OCI-LY7 (cell line): ENCODE measurements around the gene PLXNB2. TPM values are rescaled to one million over a fixed set of nuclear protein-coding genes. Genes with fewer than 3 reads are reported as not detected.

Experiments
- BruUV-seq: library from RNA; stranded (reverse); fragments of 400-500 nt; replicated peaks from 2 replicates; lab custom pipeline; 2021; lab: Mats Ljungman, UMichigan
- CTCF ChIA-PET: fragments of 300-600 bp; sonication (Branson Sonifier 250); formaldehyde crosslinking; loops from one replicate; lab custom pipeline; 2022; ENCODE audit warnings: antibody characterized with exemption; ENCODE audit not compliant: unreplicated experiment; lab: Charles Lee
- POLR2A ChIA-PET: fragments of 300-600 bp; sonication (Branson Sonifier 250); formaldehyde crosslinking; loops from one replicate; lab custom pipeline; 2022; ENCODE audit warnings: antibody characterized with exemption; lab: Charles Lee
- DNase-seq: peaks from one replicate; pipeline ENCODE4 v3.0.0-alpha.2; 2015; ENCODE audit warnings: low spot score
- H2AFZ ChIP-seq: fragments of 200-600 bp; sonication (generic), shearing (Covaris generic); 2 replicates; pipeline ENCODE4 v1.6.1; 2014; ENCODE audit warnings: mild to moderate bottlenecking, antibody characterized with exemption, low read length, moderate library complexity
- H3K27ac ChIP-seq: fragments of 200-600 bp; sonication (generic); 2 replicates; pipeline ENCODE4 v1.5.1; 2014; ENCODE audit warnings: mixed run types, low read depth, mild to moderate bottlenecking, moderate library complexity, low read length, inconsistent platforms; ENCODE audit not compliant: poor library complexity, severe bottlenecking
- H3K36me3 ChIP-seq: fragments of 200-600 bp; sonication (generic); 2 replicates; pipeline ENCODE4 v1.6.1; 2014; ENCODE audit warnings: mild to moderate bottlenecking, antibody characterized with exemption, low read length, moderate library complexity, mixed read lengths; ENCODE audit not compliant: insufficient read depth
- H3K4me1 ChIP-seq: fragments of 200-600 bp; sonication (generic); 2 replicates; pipeline ENCODE4 v1.5.1; 2014; ENCODE audit warnings: mild to moderate bottlenecking, low read length; ENCODE audit not compliant: insufficient read depth, poor library complexity, severe bottlenecking
- H3K4me2 ChIP-seq: fragments of 200-600 bp; sonication (generic); 2 replicates; pipeline ENCODE4 v1.6.1; 2014; ENCODE audit warnings: mild to moderate bottlenecking, low read length
- H3K4me3 ChIP-seq: fragments of 200-600 bp; sonication (generic); 2 replicates; pipeline ENCODE4 v1.5.1; 2014; ENCODE audit warnings: mild to moderate bottlenecking, low read depth, low read length; ENCODE audit not compliant: poor library complexity, severe bottlenecking
- H3K79me2 ChIP-seq: fragments of 200-600 bp; sonication (generic); 2 replicates; pipeline ENCODE4 v1.6.1; 2016; ENCODE audit warnings: low read depth, mild to moderate bottlenecking, low read length, moderate library complexity, mixed read lengths; ENCODE audit not compliant: insufficient read depth
- H3K9me2 ChIP-seq: fragments of 200-600 bp; sonication (generic); 2 replicates; pipeline ENCODE4 v1.6.1; 2016; ENCODE audit warnings: mild to moderate bottlenecking, low read length, mixed read lengths; ENCODE audit not compliant: insufficient read depth
- H3K9me3 ChIP-seq: fragments of 200-600 bp; sonication (generic); 2 replicates; pipeline ENCODE4 v1.6.1; 2014; ENCODE audit warnings: mild to moderate bottlenecking, mixed run types, low read length, mixed read lengths
- H4K20me1 ChIP-seq: fragments of 200-600 bp; sonication (generic); 2 replicates; pipeline ENCODE4 v1.6.1; 2014; ENCODE audit warnings: mild to moderate bottlenecking, antibody characterized with exemption, low read length, moderate library complexity, mixed read lengths; ENCODE audit not compliant: insufficient read depth
- CTCF ChIP-seq: fragments of 200-600 bp; sonication (generic); conservative IDR thresholded peaks from 2 replicates; pipeline ENCODE4 v1.5.1; 2014; ENCODE audit warnings: mild to moderate bottlenecking, antibody characterized with exemption, low read length, moderate library complexity, mixed read lengths
- EZH2phosphoT487 ChIP-seq: fragments of 200-600 bp; sonication (generic); IDR thresholded peaks from 2 replicates; pipeline ENCODE4 v1.6.1; 2018; ENCODE audit warnings: low read depth, borderline replicate concordance, mild to moderate bottlenecking, mixed run types, antibody characterized with exemption, low read length, moderate library complexity, mixed read lengths
- intact Hi-C: fragments of 100-400 bp; cut with micrococcal nuclease; formaldehyde crosslinking; loops from one replicate; pipeline ENCODE4 v1.10.0; 2022; ENCODE audit not compliant: unreplicated experiment
- total RNA-seq, 2 experiments: library from RNA; depleted of rRNA in 1 of 2; stranded (reverse); fragments of >200 nt in 1 of 2; shearing (Covaris generic) in 1 of 2; gene quantifications; 2 replicates each; pipeline ENCODE4 v1.2.3, GENCODE V29; 2014 to 2022

Gene PLXNB2
- total RNA-seq, 2 experiments from 2014 or later, result 10.7 to 39.2 TPM

GRCh38 chr22:50227579-50228215, 79.7 kb downstream of the PLXNB2 start:
- H3K36me3 ChIP-seq, result peaks cover 47% of the 10 kb centered on the region

GRCh38 chr22:50226875-50227165, 80.6 kb downstream of the PLXNB2 start:
- Histone ChIP-seq H3K9me2 (no peaks in the 10 kb centered on the region), H3K9me3 (no peaks in the 10 kb centered on the region), H4K20me1 (no peaks in the 10 kb centered on the region), H3K4me2 (no peak overlapping the region), H3K4me1 (no peaks in the 10 kb centered on the region), H2AFZ (no peak overlapping the region), H3K36me3 (peaks cover 51% of the 10 kb centered on the region), H3K27ac (no peak overlapping the region), H3K79me2 (no peaks in the 10 kb centered on the region), H3K4me3 (no peak overlapping the region)
- ChIA-PET CTCF (no interaction called here), POLR2A (no interaction called here)
- TF ChIP-seq CTCF (no peak), EZH2phosphoT487 (no peak)
- no peak for DNase-seq
- intact Hi-C loops, result no loop called here
- BruUV-seq, result no TSS peak

More at GRCh38 chr22:50227579-50228215, 79.7 kb downstream of the PLXNB2 start:
- H3K27ac ChIP-seq, result no peak overlapping the region
- TF ChIP-seq EZH2phosphoT487 (no peak), CTCF (no peak)
- BruUV-seq, result no TSS peak
- CTCF ChIA-PET, result no interaction called here
- H2AFZ ChIP-seq, result no peak overlapping the region
- H3K9me3 ChIP-seq, result no peaks in the 10 kb centered on the region
- intact Hi-C loops, result no loop called here
- no peak overlapping the region for H3K4me3 ChIP-seq
- no peaks in the 10 kb centered on the region for H3K79me2 ChIP-seq
- POLR2A ChIA-PET, result interaction anchor here (0.6 kb wide), 1 partner anchor 14 kb away, joined by 3 read pairs; no protein-coding TSS in a partner anchor
- H4K20me1 ChIP-seq, result no peaks in the 10 kb centered on the region
- H3K4me1 ChIP-seq, result no peaks in the 10 kb centered on the region
- DNase-seq, result no peak
- H3K9me2 ChIP-seq, result no peaks in the 10 kb centered on the region
- H3K4me2 ChIP-seq, result no peak overlapping the region

DNA sequence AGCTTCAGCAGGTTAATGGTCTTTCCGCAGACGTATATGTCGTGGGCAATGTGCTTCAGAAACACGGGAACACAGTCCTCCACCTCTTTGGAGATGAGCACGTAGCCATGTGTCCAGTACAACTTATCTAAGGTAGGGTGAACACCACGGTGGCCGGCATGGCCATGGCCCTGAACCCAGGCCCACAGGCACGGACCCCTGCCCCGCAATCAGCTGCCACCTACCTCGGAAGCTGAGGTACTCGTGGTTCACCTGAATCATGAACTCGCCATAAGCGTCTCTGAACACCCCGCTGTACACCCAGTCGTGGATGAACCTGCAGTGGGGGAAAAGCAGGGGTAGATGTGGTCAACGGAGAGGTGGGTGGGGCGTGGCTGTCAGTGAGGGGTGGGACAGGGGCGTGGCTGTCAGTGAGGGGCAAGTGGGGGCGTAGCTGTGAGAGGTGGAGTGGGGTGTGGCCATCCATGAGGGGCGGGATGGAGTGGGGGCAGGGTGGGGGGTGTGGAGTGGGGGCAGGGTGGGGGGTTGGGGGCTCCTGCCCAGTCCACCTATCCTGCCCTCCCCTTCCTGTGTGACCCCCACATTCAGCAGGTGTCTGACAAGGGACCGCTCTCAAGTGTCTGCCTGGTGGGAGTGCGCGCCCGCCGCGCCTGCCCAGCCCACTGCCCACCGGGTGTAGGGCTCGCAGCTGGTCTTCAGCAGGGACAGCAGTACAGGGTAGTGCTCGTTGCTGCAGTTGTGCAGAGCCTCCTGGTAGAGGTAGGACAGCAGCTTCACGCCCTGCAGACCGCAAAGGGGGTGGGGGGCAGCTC, 81.2 kb downstream of the PLXNB2 start:
- H3K4me1 ChIP-seq, result no peaks in the 10 kb centered on the region
- no peak overlapping the region for H3K4me3 ChIP-seq
- TF ChIP-seq EZH2phosphoT487 (no peak), CTCF (no peak)
- CTCF ChIA-PET, result no interaction called here
- DNase-seq, result no peak
- H4K20me1 ChIP-seq, result no peaks in the 10 kb centered on the region
- H3K9me3 ChIP-seq, result no peaks in the 10 kb centered on the region
- no peak overlapping the region for H3K4me2 ChIP-seq
- no peak overlapping the region for H2AFZ ChIP-seq
- POLR2A ChIA-PET, result no interaction called here
- H3K9me2 ChIP-seq, result no peaks in the 10 kb centered on the region
- H3K79me2 ChIP-seq, result no peaks in the 10 kb centered on the region
- intact Hi-C loops, result no loop called here
- H3K27ac ChIP-seq, result no peak overlapping the region
- H3K36me3 ChIP-seq, result peaks cover 56% of the 10 kb centered on the region
- BruUV-seq, result no TSS peak
